ENCODE results near the gene FAM174C.

FAM174C gene

DNA sequence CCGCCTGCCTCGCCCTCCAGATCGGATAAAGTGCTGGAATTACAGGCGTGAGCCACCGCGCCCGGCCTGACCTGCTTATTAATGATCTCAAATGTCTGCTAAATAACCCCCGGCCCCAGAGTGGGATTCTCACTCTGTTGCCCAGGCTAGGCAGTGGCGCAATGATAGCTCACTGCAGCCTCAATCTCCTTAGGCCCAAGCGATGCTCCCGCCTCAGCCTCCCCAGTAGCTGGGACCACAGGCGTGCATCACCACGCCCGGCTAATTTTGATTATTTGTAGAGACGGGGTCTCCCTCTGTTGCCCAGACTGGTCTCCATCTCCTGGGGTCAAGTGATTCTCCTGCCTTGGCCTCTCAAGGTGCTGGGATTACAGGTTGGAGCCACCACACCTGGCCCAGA lies 34.4 kb upstream of the FAM174C start:
- peak overlapping the region; percentile 26; the same call in 1 of the 2 replicates for H3K9ac ChIP-seq (ENCODE audit: low read length)
- H3K4me3 ChIP-seq (ENCODE audit: low read depth, low read length, poor library complexity, severe bottlenecking) = peak overlapping the region; percentile 95
- peaks cover 5% of the 10 kb centered on the region; the same call in 1 of the 2 replicates for H3F3A ChIP-seq (ENCODE audit: insufficient read depth, low read length)
- no peaks in the 10 kb centered on the region for H3K79me2 ChIP-seq (ENCODE audit: insufficient read depth, low read length)
- no peak overlapping the region for H2AFZ ChIP-seq (ENCODE audit: low read length)
- H3K9me2 ChIP-seq (ENCODE audit: low read depth, low read length) = no peaks in the 10 kb centered on the region
- TF ChIP-seq, protein P1, sequence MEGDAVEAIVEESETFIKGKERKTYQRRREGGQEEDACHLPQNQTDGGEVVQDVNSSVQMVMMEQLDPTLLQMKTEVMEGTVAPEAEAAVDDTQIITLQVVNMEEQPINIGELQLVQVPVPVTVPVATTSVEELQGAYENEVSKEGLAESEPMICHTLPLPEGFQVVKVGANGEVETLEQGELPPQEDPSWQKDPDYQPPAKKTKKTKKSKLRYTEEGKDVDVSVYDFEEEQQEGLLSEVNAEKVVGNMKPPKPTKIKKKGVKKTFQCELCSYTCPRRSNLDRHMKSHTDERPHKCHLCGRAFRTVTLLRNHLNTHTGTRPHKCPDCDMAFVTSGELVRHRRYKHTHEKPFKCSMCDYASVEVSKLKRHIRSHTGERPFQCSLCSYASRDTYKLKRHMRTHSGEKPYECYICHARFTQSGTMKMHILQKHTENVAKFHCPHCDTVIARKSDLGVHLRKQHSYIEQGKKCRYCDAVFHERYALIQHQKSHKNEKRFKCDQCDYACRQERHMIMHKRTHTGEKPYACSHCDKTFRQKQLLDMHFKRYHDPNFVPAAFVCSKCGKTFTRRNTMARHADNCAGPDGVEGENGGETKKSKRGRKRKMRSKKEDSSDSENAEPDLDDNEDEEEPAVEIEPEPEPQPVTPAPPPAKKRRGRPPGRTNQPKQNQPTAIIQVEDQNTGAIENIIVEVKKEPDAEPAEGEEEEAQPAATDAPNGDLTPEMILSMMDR (IDR thresholded peaks at IDR 0.05; ENCODE audit: low read length) = no peak
- H3K9me3 ChIP-seq (ENCODE audit: low read length) = no peaks in the 10 kb centered on the region
- H3K36me3 ChIP-seq (ENCODE audit: insufficient read depth, low read length) = peaks cover 5% of the 10 kb centered on the region; the same call in 1 of the 2 replicates
- H3K4me1 ChIP-seq (ENCODE audit: insufficient read depth, low read length, severe bottlenecking) = peaks cover 54% of the 10 kb centered on the region
- no peaks in the 10 kb centered on the region for H4K20me1 ChIP-seq (ENCODE audit: insufficient read depth, low read length)
- peak overlapping the region; percentile 92 for H3K4me2 ChIP-seq (ENCODE audit: low read length)
- peaks cover 5% of the 10 kb centered on the region; the same call in 1 of the 2 replicates for H3K27me3 ChIP-seq (ENCODE audit: insufficient read depth, low read length)
- peak overlapping the region; percentile 42 for H3K27ac ChIP-seq (ENCODE audit: low read depth, low read length, poor library complexity, severe bottlenecking)

DNA sequence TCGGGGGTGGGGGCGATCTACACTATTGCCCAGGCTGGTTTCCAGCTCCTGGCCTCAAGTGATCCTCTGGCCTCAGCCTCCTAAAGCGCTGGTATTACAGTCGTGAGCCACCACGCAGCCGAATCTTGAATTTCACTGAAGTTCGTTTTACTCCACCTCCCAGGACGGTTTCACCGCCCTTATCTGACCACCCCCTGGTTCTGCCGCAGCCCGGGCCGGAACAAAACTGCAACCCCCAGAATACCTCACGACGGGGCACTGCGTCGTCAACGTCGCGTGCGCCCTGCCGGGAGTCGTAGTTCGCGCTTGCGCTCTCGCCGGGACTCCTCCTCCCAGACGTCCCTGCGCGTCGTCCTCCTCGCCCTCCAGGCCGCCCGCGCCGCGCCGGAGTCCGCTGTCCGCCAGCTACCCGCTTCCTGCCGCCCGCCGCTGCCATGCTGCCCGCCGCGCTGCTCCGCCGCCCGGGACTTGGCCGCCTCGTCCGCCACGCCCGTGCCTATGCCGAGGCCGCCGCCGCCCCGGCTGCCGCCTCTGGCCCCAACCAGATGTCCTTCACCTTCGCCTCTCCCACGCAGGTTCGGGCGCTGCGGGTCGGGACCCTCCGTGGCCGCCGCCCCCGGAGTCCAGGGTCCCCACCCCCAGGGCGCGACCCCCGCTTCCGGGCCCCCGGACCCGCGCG lies 33.8 kb upstream of the FAM174C start, which contains the start of gene ATP5F1D:
Gene ATP5F1D, plus strand, starts transcription at position 335 of the 679 bp plus-strand sequence. Its CDS starts 100 bp downstream, at position 435.
- Histone ChIP-seq H3K79me2 (ENCODE audit: insufficient read depth, low read length) (no peaks in the 10 kb centered on the region), H3K9ac (ENCODE audit: low read length) (peak within 1 kb of the TSS; percentile 93), H3K36me3 (ENCODE audit: insufficient read depth, low read length) (peaks cover 5% of the 10 kb centered on the region; the same call in 1 of the 2 replicates), H3K4me1 (ENCODE audit: insufficient read depth, low read length, severe bottlenecking) (peaks cover 54% of the 10 kb centered on the region), H3K27me3 (ENCODE audit: insufficient read depth, low read length) (no peaks in the 10 kb centered on the region), H3K4me3 (ENCODE audit: low read depth, low read length, poor library complexity, severe bottlenecking) (peak within 1 kb of the TSS; percentile 95), H3K27ac (ENCODE audit: low read depth, low read length, poor library complexity, severe bottlenecking) (peak within 1 kb of the TSS; percentile 42), H3K9me2 (ENCODE audit: low read depth, low read length) (no peaks in the 10 kb centered on the region), H4K20me1 (ENCODE audit: insufficient read depth, low read length) (no peaks in the 10 kb centered on the region), H2AFZ (ENCODE audit: low read length) (no peak within 1 kb of the TSS), H3K9me3 (ENCODE audit: low read length) (no peaks in the 10 kb centered on the region), H3F3A (ENCODE audit: insufficient read depth, low read length) (peaks cover 5% of the 10 kb centered on the region; the same call in 1 of the 2 replicates), H3K4me2 (ENCODE audit: low read length) (peak within 1 kb of the TSS; percentile 92)
- TF ChIP-seq, protein P1 (IDR thresholded peaks at IDR 0.05; ENCODE audit: low read length) = no peak
- TF ChIP-seq EZH2 (IDR thresholded peaks at IDR 0.05; ENCODE audit: borderline replicate concordance, low read length) = no peak

DNA sequence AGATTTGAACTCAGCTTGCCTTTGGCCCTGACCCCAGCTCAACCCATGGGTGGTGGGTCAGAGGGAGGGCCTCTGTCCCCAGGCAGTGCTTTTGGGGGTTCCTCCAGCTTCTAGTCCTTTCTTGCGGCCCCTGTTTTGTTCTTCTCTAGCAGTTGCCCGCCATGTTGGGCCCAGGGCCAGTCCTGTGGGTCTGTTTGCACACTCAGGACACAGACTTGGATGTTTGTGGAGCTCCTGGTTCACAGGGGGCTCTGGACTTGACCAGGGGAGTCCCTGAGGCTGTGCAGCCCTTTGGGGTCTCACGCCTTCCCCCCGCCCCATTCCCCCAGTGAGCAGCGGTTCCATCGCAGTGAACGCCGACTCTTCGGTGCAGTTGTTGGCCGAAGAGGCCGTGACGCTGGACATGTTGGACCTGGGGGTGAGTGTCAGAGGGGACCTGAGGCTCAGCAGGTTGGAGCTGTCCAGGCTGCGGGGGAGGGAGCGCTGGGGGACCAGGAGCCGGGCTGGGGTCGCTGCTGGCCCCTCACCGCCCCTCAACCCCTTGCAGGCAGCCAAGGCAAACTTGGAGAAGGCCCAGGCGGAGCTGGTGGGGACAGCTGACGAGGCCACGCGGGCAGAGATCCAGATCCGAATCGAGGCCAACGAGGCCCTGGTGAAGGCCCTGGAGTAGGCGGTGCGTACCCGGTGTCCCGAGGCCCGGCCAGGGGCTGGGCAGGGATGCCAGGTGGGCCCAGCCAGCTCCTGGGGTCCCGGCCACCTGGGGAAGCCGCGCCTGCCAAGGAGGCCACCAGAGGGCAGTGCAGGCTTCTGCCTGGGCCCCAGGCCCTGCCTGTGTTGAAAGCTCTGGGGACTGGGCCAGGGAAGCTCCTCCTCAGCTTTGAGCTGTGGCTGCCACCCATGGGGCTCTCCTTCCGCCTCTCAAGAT lies 31.3 kb upstream of the FAM174C start:
- no peak for TF ChIP-seq EZH2 (IDR thresholded peaks at IDR 0.05; ENCODE audit: borderline replicate concordance, low read length)
- TF ChIP-seq, protein P1 (IDR thresholded peaks at IDR 0.05; ENCODE audit: low read length) = peak; percentile 82
- H3K79me2 ChIP-seq (ENCODE audit: insufficient read depth, low read length) = no peaks in the 10 kb centered on the region
- no peaks in the 10 kb centered on the region for H3K9me3 ChIP-seq (ENCODE audit: low read length)
- peak overlapping the region; percentile 71 for H3K27ac ChIP-seq (ENCODE audit: low read depth, low read length, poor library complexity, severe bottlenecking)
- H2AFZ ChIP-seq (ENCODE audit: low read length) = no peak overlapping the region
- H3K4me3 ChIP-seq (ENCODE audit: low read depth, low read length, poor library complexity, severe bottlenecking) = peak overlapping the region; percentile 50
- peaks cover 47% of the 10 kb centered on the region for H3K4me1 ChIP-seq (ENCODE audit: insufficient read depth, low read length, severe bottlenecking)
- H3K9ac ChIP-seq (ENCODE audit: low read length) = peak overlapping the region; percentile 60
- peak overlapping the region; percentile 92 for H3K4me2 ChIP-seq (ENCODE audit: low read length)
- peaks cover 5% of the 10 kb centered on the region; the same call in 1 of the 2 replicates for H3K36me3 ChIP-seq (ENCODE audit: insufficient read depth, low read length)
- no peaks in the 10 kb centered on the region for H3K27me3 ChIP-seq (ENCODE audit: insufficient read depth, low read length)
- no peaks in the 10 kb centered on the region for H3K9me2 ChIP-seq (ENCODE audit: low read depth, low read length)
- H4K20me1 ChIP-seq (ENCODE audit: insufficient read depth, low read length) = no peaks in the 10 kb centered on the region
- H3F3A ChIP-seq (ENCODE audit: insufficient read depth, low read length) = peaks cover 5% of the 10 kb centered on the region; the same call in 1 of the 2 replicates

Measured in OCI-LY1 (cell line).